Measurements from ENCODE around the gene TIFAB. TPM values are rescaled to one million over a fixed set of nuclear protein-coding genes. Genes with fewer than 3 reads are reported as not detected.

TIFAB gene
- total RNA-seq, 1 donor from 2014 or later = 0.30 TPM

DNA sequence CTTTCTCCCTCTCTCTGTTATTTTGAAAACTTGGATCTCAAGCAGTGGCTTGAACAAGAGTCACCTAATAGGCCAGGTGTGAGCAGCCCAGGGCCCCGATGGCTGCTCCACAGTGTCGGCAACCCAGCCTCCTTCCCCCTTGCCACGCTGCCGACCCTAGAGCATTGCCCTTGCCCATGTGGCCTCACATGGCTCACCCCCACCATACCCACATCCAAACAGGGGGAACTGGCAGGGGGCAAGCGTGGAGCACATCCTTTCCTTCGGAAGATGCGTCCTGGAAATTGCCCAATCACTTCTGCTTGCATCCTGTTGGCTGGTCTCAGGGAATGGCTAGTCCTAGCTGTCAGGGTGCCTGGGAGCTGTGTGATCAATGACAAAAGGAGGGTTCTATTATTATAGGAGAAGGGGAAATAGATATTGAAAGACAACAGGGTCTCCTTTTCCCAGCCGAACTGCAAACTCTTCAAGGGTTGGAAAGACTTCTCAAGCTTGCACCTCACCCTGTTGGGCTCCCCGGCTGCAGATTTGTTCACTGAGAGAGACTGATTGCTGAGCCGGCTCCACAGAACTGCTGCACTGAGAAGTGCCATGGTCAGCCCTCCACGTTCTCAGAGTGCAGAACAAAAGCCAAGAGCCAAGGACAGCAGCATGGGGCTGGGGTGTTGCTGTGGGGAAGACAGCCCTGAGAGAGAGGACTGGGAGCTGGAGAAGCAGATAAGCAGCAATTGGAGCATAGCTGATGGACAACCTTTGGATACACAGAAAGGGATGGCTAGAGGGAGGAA is 8.3 kb upstream of the TIFAB start:
- Histone ChIP-seq H3K36me3 (no peaks in the 10 kb centered on the region), H3K4me1 (peaks cover 35% of the 10 kb centered on the region), H3K9me3 (no peaks in the 10 kb centered on the region), H3K27ac (no peak overlapping the region), H3K4me3 (no peak overlapping the region), H3K27me3 (ENCODE audit: low read depth) (peaks cover 21% of the 10 kb centered on the region)
- ATAC-seq (no peak), DNase-seq (no peak)
- intact Hi-C loops (cut with DNase I) = no loop called here
- no peak for TF ChIP-seq CTCF (IDR thresholded peaks at IDR 0.05)

DNA sequence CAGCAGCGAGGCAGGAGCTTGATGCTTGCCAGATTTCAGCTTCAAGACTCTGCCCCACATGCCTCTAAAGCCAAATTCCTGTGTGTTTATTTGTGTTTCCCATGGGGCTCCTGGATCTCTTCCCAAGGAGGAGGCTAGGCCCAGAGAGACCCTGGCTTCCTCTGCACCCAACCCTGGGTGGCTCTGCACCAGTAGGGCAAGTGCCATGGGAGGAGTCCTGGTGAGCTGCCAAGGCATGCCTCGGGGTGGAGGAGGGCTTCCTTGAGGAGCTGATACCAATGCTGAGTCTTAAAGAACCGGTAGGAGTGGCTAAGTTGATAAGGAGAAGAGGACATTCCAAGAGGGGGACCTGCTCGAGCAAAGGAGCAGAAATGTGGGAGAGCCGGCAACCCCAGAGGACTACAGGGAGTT is 6.8 kb upstream of the TIFAB start:
- Histone ChIP-seq H3K4me3 (no peak overlapping the region), H3K27me3 (ENCODE audit: low read depth) (peaks cover 9% of the 10 kb centered on the region), H3K4me1 (peaks cover 37% of the 10 kb centered on the region), H3K27ac (no peak overlapping the region), H3K36me3 (no peaks in the 10 kb centered on the region), H3K9me3 (no peaks in the 10 kb centered on the region)
- intact Hi-C loops (cut with DNase I) = no loop called here
- ATAC-seq (peak; percentile 91), DNase-seq (peak; percentile 91)
- no peak for TF ChIP-seq CTCF (IDR thresholded peaks at IDR 0.05)

- intact Hi-C loops (cut with DNase I) = no loop called here
- Histone ChIP-seq H3K27ac (no peak overlapping the region), H3K4me3 (no peak overlapping the region), H3K9me3 (no peaks in the 10 kb centered on the region), H3K36me3 (no peaks in the 10 kb centered on the region), H3K4me1 (peaks cover 37% of the 10 kb centered on the region), H3K27me3 (ENCODE audit: low read depth) (peaks cover 5% of the 10 kb centered on the region)
- no peak for ATAC-seq
- no peak for TF ChIP-seq CTCF (IDR thresholded peaks at IDR 0.05)
- DNase-seq = no peak
These were observed 6.2 kb upstream of the TIFAB start for GRCh38 chr5:135458356-135458755.

DNA sequence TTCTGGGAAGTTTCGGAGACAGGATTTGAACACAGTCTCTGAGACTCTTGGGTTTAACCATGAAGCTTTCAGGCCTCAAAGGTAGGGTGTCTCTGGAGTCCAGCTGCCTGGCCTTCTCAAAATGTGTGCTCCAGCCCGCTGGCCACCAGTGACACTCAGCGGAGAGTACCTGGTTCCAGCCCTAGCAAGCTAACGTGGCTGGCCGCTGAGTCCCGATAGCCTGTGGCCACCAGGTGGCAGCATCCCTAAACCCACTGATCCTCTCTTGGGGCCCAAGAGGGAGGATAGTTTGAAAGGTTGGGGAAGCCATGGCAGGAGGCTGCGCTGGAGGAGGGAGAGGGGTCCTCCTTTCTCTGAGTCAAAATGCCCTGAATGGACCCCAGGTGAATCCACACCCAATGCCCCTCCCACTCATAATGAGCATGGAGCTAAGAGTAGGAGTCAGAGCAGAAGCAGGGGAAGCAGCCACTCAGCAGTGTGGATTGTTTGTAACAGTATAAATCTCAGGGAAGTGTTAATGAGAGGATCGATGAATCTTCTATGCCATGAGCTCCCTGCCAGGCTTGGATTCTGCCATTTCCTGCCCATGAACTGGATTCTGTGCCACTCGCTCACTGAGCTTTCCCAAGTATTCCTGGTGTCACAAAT is 5.4 kb upstream of the TIFAB start:
- peak; percentile 80 for TF ChIP-seq CTCF (IDR thresholded peaks at IDR 0.05)
- Histone ChIP-seq H3K4me3 (no peak overlapping the region), H3K9me3 (no peaks in the 10 kb centered on the region), H3K27ac (no peak overlapping the region), H3K4me1 (peaks cover 37% of the 10 kb centered on the region), H3K27me3 (ENCODE audit: low read depth) (peaks cover 5% of the 10 kb centered on the region), H3K36me3 (no peaks in the 10 kb centered on the region)
- ATAC-seq = peak; percentile 59 to 72
- intact Hi-C loops (cut with DNase I) = no loop called here
- peak; percentile 76 for DNase-seq

GRCh38 chr5:135456238-135457099 is 4.3 kb upstream of the TIFAB start:
- Histone ChIP-seq H3K27ac (peak overlapping the region; percentile 36), H3K4me1 (peaks cover 37% of the 10 kb centered on the region), H3K4me3 (no peak overlapping the region), H3K36me3 (no peaks in the 10 kb centered on the region), H3K27me3 (ENCODE audit: low read depth) (peaks cover 10% of the 10 kb centered on the region), H3K9me3 (no peaks in the 10 kb centered on the region)
- intact Hi-C loops (cut with DNase I) = no loop called here
- TF ChIP-seq CTCF (IDR thresholded peaks at IDR 0.05) = no peak
- ATAC-seq = peak; percentile 54 to 80
- DNase-seq = peak; percentile 85

All from lower lobe of right lung (tissue), 2 donors.